Natural killer cell treated with Interleukin-12 subunit alpha and Interleukin-12 subunit beta and Interleukin-15 and Interleukin-18, amount 100 ng/mL, for 72 hours (primary cell): ENCODE measurements around the gene SLC29A4. TPM values are rescaled to one million over a fixed set of nuclear protein-coding genes. Genes with fewer than 3 reads are reported as not detected.
"Not testable (repeated sequence)": the region's sequence is repeated elsewhere in the genome, so short reads cannot be mapped to it uniquely, and the experiment has no call there.

Experiments
- ATAC-seq, 2 donors: fragments of 150-1000 bp; cut with Tn5 transposase in 1 of 2; sonication (Bioruptor Pico), chemical (Tn5 transposase) in 1 of 2; 2 replicates each; pipeline ENCODE4 v1.10.0; 2021
- DNase-seq: peaks from one replicate; pipeline ENCODE4 v3.0.0; 2022; ENCODE audit warnings: low spot score
- H3K27ac Mint-ChIP-seq, 2 donors: 1 replicate in 1 of 2; 2 replicates in 1 of 2; pipeline ENCODE4 v1.8.0; 2022; ENCODE audit warnings: mixed read lengths in 2 of 2, mild to moderate bottlenecking in 1 of 2, moderate library complexity in 1 of 2
- H3K27me3 Mint-ChIP-seq, 2 donors: 1 replicate in 1 of 2; 2 replicates in 1 of 2; pipeline ENCODE4 v1.8.0; 2022; ENCODE audit warnings: mixed read lengths in 2 of 2
- H3K36me3 Mint-ChIP-seq: one replicate; pipeline ENCODE4 v1.8.0; 2022; ENCODE audit warnings: mixed read lengths
- H3K4me1 Mint-ChIP-seq, 2 donors: 1 replicate in 1 of 2; 2 replicates in 1 of 2; pipeline ENCODE4 v1.8.0; 2022; ENCODE audit warnings: low read depth in 2 of 2, mixed read lengths in 2 of 2, mild to moderate bottlenecking in 1 of 2
- H3K4me3 Mint-ChIP-seq: one replicate; pipeline ENCODE4 v1.8.0; 2022; ENCODE audit warnings: mixed read lengths
- H3K9me3 Mint-ChIP-seq: 2 replicates; pipeline ENCODE4 v1.8.0; 2022; ENCODE audit warnings: mixed read lengths
- total RNA-seq, 2 donors: library from RNA; stranded (reverse); gene quantifications; one replicate each; pipeline ENCODE4 v1.2.3, GENCODE V29; 2022

SLC29A4 gene
- total RNA-seq, 2 donors from 2014 or later = 0.11 to 0.52 TPM

DNA sequence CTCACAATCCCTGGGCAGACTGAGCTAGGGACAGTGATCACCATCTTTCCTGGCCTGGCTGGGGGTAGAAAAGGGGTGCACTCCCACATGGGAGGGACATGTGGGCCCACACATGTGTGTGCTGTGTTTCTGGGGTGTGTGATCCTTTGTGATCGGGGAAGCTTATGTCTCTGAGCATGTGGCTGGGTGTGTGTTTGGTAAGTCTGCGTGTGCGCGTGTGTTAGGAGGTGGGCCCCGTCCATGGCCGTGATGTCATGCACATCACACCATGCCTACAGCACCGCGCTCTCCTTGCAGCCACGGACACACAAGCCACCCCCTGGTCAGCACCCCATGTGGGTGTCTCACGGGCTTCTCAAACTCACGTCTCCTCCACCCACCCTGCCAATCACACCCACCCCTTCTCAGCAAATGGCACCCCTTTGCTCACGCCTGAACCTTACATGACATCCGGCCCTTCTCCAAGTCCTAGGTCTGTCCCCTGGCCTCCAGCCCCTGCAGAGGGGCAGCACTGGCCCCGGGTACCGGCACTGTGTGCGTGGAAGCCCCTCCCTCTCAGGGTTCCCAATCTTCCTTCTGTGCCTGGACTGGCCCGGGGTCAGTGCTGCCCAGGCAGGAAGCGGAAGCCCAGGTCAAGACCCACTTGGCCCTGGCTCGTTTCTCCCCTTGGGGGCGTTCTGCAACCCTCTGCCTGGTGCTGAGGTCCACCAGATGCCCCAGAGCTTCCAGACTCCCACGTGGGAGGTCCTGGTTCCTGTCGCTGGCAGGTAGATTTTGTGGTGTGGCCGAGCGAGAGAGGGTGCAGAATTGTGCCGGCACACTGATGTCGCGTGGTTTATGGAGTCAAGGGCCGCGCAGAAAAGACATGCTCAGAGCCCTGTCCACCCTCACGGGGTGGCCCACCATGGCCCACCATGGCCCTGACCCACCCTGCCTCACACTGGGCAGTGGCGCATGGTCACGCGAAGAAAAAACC lies 12.6 kb downstream of the SLC29A4 start:
- H3K27ac Mint-ChIP-seq = no peak overlapping the region
- peaks cover 12 to 16% of the 10 kb centered on the region in 2 donors for H3K4me1 Mint-ChIP-seq
- ATAC-seq (no peak), DNase-seq (no peak)
- peaks cover 0 to 6% of the 10 kb centered on the region in 2 donors for H3K27me3 Mint-ChIP-seq
- H3K9me3 Mint-ChIP-seq = no peaks in the 10 kb centered on the region
- H3K36me3 Mint-ChIP-seq = no peaks in the 10 kb centered on the region
- peak overlapping the region; percentile 53 for H3K4me3 Mint-ChIP-seq

- H3K4me1 Mint-ChIP-seq = peaks cover 12 to 16% of the 10 kb centered on the region in 2 donors
- ATAC-seq (no peak), DNase-seq (peak; percentile 58)
- no peak overlapping the region for H3K27ac Mint-ChIP-seq
- H3K36me3 Mint-ChIP-seq = no peaks in the 10 kb centered on the region
- H3K4me3 Mint-ChIP-seq = peak overlapping the region; percentile 53
- no peaks in the 10 kb centered on the region for H3K9me3 Mint-ChIP-seq
- peaks cover 0 to 6% of the 10 kb centered on the region in 2 donors for H3K27me3 Mint-ChIP-seq
These were observed 13.4 kb downstream of the SLC29A4 start for GRCh38 chr7:5296015-5296610.

DNA sequence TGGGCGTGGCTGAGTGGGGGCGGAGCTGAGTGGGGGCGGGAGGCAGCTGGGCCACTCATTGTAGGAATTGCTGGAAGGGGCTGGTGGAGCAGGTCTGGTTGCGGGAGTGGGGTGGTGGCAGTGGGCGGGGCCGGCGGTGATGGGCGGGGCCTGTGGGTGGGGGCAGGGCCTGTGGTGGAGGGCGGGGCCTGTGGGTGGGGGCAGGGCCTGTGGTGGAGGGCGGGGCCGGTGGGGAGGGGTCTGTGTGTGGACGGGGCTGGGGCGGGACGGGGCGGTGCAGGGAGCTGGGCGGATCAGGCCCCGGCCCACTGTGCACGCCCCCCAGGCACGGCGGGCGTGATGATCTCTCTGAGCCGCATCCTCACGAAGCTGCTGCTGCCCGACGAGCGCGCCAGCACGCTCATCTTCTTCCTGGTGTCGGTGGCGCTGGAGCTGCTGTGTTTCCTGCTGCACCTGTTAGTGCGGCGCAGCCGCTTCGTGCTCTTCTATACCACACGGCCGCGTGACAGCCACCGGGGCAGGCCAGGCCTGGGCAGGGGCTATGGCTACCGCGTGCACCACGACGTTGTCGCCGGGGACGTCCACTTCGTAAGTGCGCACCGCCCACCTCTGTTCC lies 14.0 kb downstream of the SLC29A4 start:
- peak overlapping the region; percentile 85 for H3K4me3 Mint-ChIP-seq
- no peaks in the 10 kb centered on the region for H3K9me3 Mint-ChIP-seq
- H3K36me3 Mint-ChIP-seq = no peaks in the 10 kb centered on the region
- peak; percentile 86 to 88 for ATAC-seq
- H3K27ac Mint-ChIP-seq = peak overlapping the region in 1 of 2 donors; percentile 3
- peaks cover 0 to 6% of the 10 kb centered on the region in 2 donors for H3K27me3 Mint-ChIP-seq
- no peak for DNase-seq
- peaks cover 12 to 16% of the 10 kb centered on the region in 2 donors for H3K4me1 Mint-ChIP-seq

DNA sequence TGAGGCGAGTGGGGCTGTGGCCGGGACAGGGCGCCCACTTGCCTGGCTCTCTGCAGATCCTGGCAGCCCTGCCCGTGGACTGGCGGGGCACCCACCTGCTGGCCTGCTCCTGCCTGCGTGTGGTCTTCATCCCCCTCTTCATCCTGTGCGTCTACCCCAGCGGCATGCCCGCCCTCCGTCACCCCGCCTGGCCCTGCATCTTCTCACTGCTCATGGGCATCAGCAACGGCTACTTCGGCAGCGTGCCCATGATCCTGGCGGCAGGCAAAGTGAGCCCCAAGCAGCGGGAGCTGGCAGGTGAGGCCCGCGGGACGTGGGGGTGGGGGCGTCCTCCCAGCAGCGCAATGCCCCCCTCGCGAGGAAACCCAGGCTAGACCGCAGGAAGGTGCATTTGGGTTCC lies 17.6 kb downstream of the SLC29A4 start:
- no peak for DNase-seq
- Mint-ChIP-seq H3K9me3 (no peaks in the 10 kb centered on the region), H3K4me3 (no peak overlapping the region), H3K27ac (no peak overlapping the region), H3K27me3 (peaks cover 0 to 6% of the 10 kb centered on the region in 2 donors), H3K36me3 (no peaks in the 10 kb centered on the region), H3K4me1 (peaks cover 12 to 16% of the 10 kb centered on the region in 2 donors)
- ATAC-seq = no peak

GRCh38 chr7:5302577-5302976 lies 19.8 kb downstream of the SLC29A4 start:
- ATAC-seq (peak in 1 of 2 donors; percentile 23), DNase-seq (peak; percentile 22)
- H3K9me3 Mint-ChIP-seq = no peaks in the 10 kb centered on the region
- no peak overlapping the region for H3K27ac Mint-ChIP-seq
- no peaks in the 10 kb centered on the region for H3K36me3 Mint-ChIP-seq
- peaks cover 4 to 5% of the 10 kb centered on the region in 2 donors for H3K4me1 Mint-ChIP-seq
- H3K27me3 Mint-ChIP-seq = peaks cover 0 to 6% of the 10 kb centered on the region in 2 donors
- H3K4me3 Mint-ChIP-seq = no peak overlapping the region

GRCh38 chr7:5303061-5303460 lies 20.3 kb downstream of the SLC29A4 start:
- Mint-ChIP-seq H3K27ac (no peak overlapping the region), H3K27me3 (peaks cover 0 to 5% of the 10 kb centered on the region in 2 donors), H3K4me1 (peaks cover 4% of the 10 kb centered on the region in 2 donors), H3K4me3 (no peak overlapping the region), H3K9me3 (no peaks in the 10 kb centered on the region), H3K36me3 (peaks cover under 1% of the 10 kb centered on the region)
- ATAC-seq = no peak
- no peak for DNase-seq

DNA sequence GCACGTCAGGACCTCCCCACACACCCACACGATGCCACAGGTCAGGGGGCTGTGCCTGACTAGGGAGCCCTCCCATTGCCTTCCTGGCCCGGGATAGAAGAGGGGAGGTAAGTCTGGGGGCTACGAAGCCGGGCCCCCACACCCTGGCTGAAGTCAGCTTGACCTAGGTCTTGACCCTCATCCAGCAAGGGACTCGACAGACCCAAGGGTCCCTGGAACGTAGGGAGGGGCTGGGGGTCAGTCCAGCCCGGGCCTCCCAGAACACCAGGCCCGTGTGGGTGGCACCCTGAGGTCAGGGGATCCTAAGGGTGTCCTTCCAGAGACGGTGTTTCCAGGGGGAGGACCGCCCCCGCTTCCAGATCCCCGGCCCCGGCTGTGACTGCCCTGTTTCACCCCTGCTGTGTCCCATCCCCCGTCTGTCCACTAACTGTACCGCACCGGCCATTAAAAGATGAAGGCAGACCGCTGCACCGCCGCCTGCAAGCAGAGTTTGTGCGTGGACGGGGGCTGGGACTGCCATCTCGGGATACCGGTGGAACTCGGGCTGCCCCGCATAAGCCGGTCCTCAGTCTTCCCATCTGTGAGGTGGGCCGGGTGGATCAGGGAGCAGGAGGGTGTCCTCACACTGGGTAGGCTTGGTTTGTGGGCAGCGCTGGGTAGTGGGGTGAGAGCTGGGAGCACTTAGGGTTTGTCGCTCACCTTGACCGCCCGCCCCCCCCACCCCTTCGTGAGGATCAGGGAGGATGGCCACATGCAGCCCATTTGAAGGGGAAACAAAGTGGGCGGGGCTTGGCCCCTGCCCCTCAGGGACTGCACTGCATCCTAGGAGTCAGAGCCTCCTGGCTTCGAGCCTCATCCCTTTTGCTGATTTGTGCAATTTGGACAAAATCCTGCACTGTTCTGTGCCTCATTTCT lies 21.1 kb downstream of the SLC29A4 start:
- Mint-ChIP-seq H3K4me1 (peaks cover 0 to 4% of the 10 kb centered on the region in 2 donors), H3K27me3 (no peaks in the 10 kb centered on the region), H3K4me3 (no peak overlapping the region), H3K36me3 (peaks cover 7% of the 10 kb centered on the region), H3K9me3 (no peaks in the 10 kb centered on the region), H3K27ac (no peak overlapping the region)
- ATAC-seq = no peak
- no peak for DNase-seq

GRCh38 chr7:5305050-5305449 lies 22.3 kb downstream of the SLC29A4 start:
- not testable (repeated sequence) for H3K4me3 Mint-ChIP-seq, ATAC-seq

DNA sequence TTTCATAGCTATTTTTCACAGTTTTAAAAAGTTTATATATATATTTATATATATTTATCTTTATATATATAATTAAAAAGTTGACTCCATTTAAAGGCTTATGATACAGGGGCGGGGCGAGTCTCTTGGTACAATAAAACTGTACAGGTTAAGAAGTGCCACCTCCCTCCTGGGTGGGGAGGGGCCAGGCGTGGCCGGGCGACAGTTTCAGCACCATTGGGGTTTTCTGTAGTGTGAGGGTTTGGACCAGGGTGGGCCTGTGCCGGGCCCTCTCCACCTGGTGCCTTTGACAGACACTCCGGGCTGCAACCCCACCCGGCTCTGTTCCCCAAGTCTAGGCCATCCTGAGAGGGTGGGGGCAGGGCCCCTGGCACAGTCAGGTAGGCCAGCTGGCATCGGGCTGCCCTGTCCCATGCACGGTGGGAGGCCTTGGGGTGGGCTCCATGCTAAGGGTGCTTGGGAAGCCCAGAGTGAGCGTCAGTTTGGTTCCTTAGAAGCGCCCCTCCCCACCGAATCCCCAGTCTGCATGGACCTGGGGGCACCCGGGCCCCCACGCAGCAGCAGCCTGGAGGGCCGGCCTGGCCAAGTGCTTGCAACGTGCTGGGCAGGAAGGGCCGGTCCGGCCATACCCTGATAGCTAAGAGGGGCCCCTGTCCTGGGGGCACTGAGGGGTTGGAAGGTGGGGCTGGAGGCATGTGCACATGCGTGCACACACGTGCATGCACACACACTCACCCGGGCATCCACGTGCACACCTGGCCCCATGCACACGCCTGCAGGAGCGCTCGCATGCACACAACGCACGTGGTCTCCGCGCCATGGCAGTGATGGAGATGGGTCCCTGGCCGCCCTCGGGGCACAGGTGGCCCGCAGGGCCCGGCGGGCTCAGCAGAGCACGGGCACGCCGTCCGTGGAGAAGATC lies 24.7 kb downstream of the SLC29A4 start:
- ATAC-seq = peak in 1 of 2 donors; percentile 3
- H3K4me1 Mint-ChIP-seq, DNase-seq, H3K27me3 Mint-ChIP-seq, H3K4me3 Mint-ChIP-seq, H3K9me3 Mint-ChIP-seq, H3K36me3 Mint-ChIP-seq, H3K27ac Mint-ChIP-seq: not testable (repeated sequence)

More at GRCh38 chr7:5305050-5305449, 22.3 kb downstream of the SLC29A4 start:
- not testable (repeated sequence) for DNase-seq, H3K4me1 Mint-ChIP-seq, H3K36me3 Mint-ChIP-seq, H3K9me3 Mint-ChIP-seq, H3K27me3 Mint-ChIP-seq, H3K27ac Mint-ChIP-seq

GRCh38 chr7:5309146-5309545 lies 26.4 kb downstream of the SLC29A4 start:
- Mint-ChIP-seq H3K4me3 (no peak overlapping the region), H3K4me1 (peaks cover 0 to 4% of the 10 kb centered on the region in 2 donors), H3K36me3 (peaks cover 7% of the 10 kb centered on the region), H3K9me3 (no peaks in the 10 kb centered on the region), H3K27me3 (no peaks in the 10 kb centered on the region), H3K27ac (no peak overlapping the region)
- ATAC-seq (no peak), DNase-seq (no peak)

- DNase-seq = no peak
- no peaks in the 10 kb centered on the region for H3K27me3 Mint-ChIP-seq
- peaks cover 0 to 4% of the 10 kb centered on the region in 2 donors for H3K4me1 Mint-ChIP-seq
- H3K4me3 Mint-ChIP-seq = no peak overlapping the region
- no peaks in the 10 kb centered on the region for H3K9me3 Mint-ChIP-seq
- H3K27ac Mint-ChIP-seq = no peak overlapping the region
- peaks cover 7% of the 10 kb centered on the region for H3K36me3 Mint-ChIP-seq
- ATAC-seq = no peak
These were observed 28.2 kb downstream of the SLC29A4 start for GRCh38 chr7:5310822-5311405.
